Chondrocyte (in vitro differentiated cells): ENCODE results near the gene FOXN3. TPM values are rescaled to one million over a fixed set of nuclear protein-coding genes. Genes with fewer than 3 reads are reported as not detected.
A peak's percentile ranks its signal among the peaks of the same experiment; 100 is the strongest.

Experiments
- DNase-seq: peaks from one replicate; pipeline ENCODE4 v3.0.0; 2021; ENCODE audit warnings: mixed read lengths, low spot score
- H3K27ac Mint-ChIP-seq: one replicate; pipeline ENCODE4 v1.8.0; 2021; ENCODE audit warnings: mild to moderate bottlenecking, moderate library complexity, mixed read lengths; ENCODE audit not compliant: unreplicated experiment
- H3K27me3 Mint-ChIP-seq: 2 replicates; pipeline ENCODE4 v1.8.0; 2021; ENCODE audit warnings: low read depth, mixed read lengths
- H3K36me3 Mint-ChIP-seq: 2 replicates; pipeline ENCODE4 v1.8.0; 2021; ENCODE audit warnings: low read depth, mixed read lengths
- H3K4me1 Mint-ChIP-seq: 2 replicates; pipeline ENCODE4 v1.8.0; 2021; ENCODE audit warnings: low read depth, mild to moderate bottlenecking, mixed read lengths
- H3K4me3 Mint-ChIP-seq: one replicate; pipeline ENCODE4 v1.8.0; 2021; ENCODE audit warnings: mild to moderate bottlenecking, moderate library complexity, mixed read lengths; ENCODE audit not compliant: unreplicated experiment
- H3K9me3 Mint-ChIP-seq: 2 replicates; pipeline ENCODE4 v1.8.0; 2021; ENCODE audit warnings: low read depth, mixed read lengths
- total RNA-seq: library from RNA; stranded (reverse); gene quantifications from 3 replicates; pipeline ENCODE4 v1.2.1, GENCODE V29; 2021
- TF ChIP-seq, protein P1 (sequence below): fragments of 200-600 bp; sonication (generic); IDR thresholded peaks from 2 replicates; pipeline ENCODE4 v1.5.0; 2021; ENCODE audit warnings: antibody characterized with exemption, mild to moderate bottlenecking, moderate library complexity

FOXN3 gene
- total RNA-seq, 1 donor from 2014 or later = 161 TPM

DNA sequence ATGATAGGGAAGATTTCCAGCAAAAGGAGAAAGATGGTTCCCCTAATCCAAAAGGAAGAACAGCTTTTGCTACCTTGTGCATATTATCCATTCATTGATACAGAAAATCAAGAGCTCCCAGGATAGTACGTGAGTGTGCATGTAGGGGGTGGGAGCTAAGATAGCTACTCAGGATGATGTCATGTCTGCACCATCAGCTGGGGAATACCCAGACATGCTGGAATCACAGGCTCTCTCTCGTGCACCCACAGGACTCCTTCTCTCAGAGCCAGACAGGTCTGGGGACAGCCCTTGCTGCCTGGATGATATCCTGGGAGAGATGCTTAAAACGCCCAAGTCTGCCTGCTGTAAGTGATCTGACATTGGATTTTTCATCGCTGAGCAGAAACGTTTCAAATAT lies 38.9 kb downstream of the FOXN3 start:
- H3K4me1 Mint-ChIP-seq = peaks cover 19% of the 10 kb centered on the region
- TF ChIP-seq, protein P1, sequence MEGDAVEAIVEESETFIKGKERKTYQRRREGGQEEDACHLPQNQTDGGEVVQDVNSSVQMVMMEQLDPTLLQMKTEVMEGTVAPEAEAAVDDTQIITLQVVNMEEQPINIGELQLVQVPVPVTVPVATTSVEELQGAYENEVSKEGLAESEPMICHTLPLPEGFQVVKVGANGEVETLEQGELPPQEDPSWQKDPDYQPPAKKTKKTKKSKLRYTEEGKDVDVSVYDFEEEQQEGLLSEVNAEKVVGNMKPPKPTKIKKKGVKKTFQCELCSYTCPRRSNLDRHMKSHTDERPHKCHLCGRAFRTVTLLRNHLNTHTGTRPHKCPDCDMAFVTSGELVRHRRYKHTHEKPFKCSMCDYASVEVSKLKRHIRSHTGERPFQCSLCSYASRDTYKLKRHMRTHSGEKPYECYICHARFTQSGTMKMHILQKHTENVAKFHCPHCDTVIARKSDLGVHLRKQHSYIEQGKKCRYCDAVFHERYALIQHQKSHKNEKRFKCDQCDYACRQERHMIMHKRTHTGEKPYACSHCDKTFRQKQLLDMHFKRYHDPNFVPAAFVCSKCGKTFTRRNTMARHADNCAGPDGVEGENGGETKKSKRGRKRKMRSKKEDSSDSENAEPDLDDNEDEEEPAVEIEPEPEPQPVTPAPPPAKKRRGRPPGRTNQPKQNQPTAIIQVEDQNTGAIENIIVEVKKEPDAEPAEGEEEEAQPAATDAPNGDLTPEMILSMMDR = no peak
- H3K27ac Mint-ChIP-seq = peak overlapping the region; percentile 89
- no peak for DNase-seq
- H3K9me3 Mint-ChIP-seq = peaks cover 7% of the 10 kb centered on the region
- H3K4me3 Mint-ChIP-seq = no peak overlapping the region
- H3K36me3 Mint-ChIP-seq = peaks cover 5% of the 10 kb centered on the region
- H3K27me3 Mint-ChIP-seq = no peaks in the 10 kb centered on the region

- TF ChIP-seq, protein P1 = no peak
- Mint-ChIP-seq H3K9me3 (peaks cover 7% of the 10 kb centered on the region), H3K36me3 (peaks cover 5% of the 10 kb centered on the region), H3K27me3 (no peaks in the 10 kb centered on the region), H3K4me1 (peaks cover 20% of the 10 kb centered on the region), H3K27ac (peak overlapping the region; percentile 89), H3K4me3 (no peak overlapping the region)
- DNase-seq = no peak
Observed at GRCh38 chr14:89377544-89377943, 39.5 kb downstream of the FOXN3 start.

- DNase-seq = no peak
- Mint-ChIP-seq H3K4me1 (peaks cover 42% of the 10 kb centered on the region), H3K27ac (peak overlapping the region; percentile 23), H3K9me3 (peaks cover 3% of the 10 kb centered on the region), H3K27me3 (no peaks in the 10 kb centered on the region), H3K4me3 (no peak overlapping the region), H3K36me3 (peaks cover 5% of the 10 kb centered on the region)
- TF ChIP-seq, protein P1 = no peak
Observed at GRCh38 chr14:89374908-89375307, 42.1 kb downstream of the FOXN3 start.

DNA sequence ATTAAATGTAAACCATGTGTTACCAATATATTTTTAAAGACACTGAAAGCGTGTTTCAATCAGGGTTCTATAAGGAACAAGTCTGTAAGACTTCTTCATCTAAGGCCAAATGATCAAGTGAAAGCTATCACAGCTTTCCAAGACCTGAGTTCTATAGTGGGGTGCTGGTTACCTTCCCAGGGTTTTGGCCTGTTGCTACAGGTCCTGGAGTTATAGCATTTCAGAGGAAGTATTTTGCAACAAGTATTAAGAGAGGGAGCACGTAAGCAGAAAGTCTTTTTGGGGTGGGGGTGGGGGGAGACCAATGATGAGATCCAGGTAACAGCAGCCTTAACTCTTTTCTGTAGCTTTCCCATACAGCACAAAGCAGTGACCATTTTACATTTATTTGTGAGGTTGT lies 43.8 kb downstream of the FOXN3 start:
- peaks cover 44% of the 10 kb centered on the region for H3K4me1 Mint-ChIP-seq
- peaks cover 3% of the 10 kb centered on the region for H3K9me3 Mint-ChIP-seq

GRCh38 chr14:89372512-89372883 lies 44.5 kb downstream of the FOXN3 start:
- Mint-ChIP-seq H3K4me1 (peaks cover 42% of the 10 kb centered on the region), H3K27ac (peak overlapping the region; percentile 76), H3K27me3 (no peaks in the 10 kb centered on the region), H3K36me3 (peaks cover 5% of the 10 kb centered on the region), H3K9me3 (peaks cover 3% of the 10 kb centered on the region), H3K4me3 (no peak overlapping the region)
- TF ChIP-seq, protein P1 = no peak
- DNase-seq = no peak

More for the DNA sequence above, 43.8 kb downstream of the FOXN3 start:
- TF ChIP-seq, protein P1 = no peak
- Mint-ChIP-seq H3K27ac (peak overlapping the region; percentile 22), H3K36me3 (peaks cover 5% of the 10 kb centered on the region), H3K27me3 (no peaks in the 10 kb centered on the region), H3K4me3 (no peak overlapping the region)
- no peak for DNase-seq
